Psoas muscle (tissue), 8 donors: ENCODE measurements around the gene CTRB1. TPM values are rescaled to one million over a fixed set of nuclear protein-coding genes. Genes with fewer than 3 reads are reported as not detected.
"Not testable (repeated sequence)": the region's sequence is repeated elsewhere in the genome, so short reads cannot be mapped to it uniquely, and the experiment has no call there.

ENCODE experiments used
- ATAC-seq, 4 donors: fragments of 200-7000 bp; cut with Tn5 transposase; one replicate each; pipeline ENCODE4 v1.9.1; 2020; ENCODE audit warnings: moderate library complexity in 3 of 4, mild to moderate bottlenecking in 2 of 4
- DNase-seq, 2 donors: peaks; one replicate each; pipeline ENCODE4 v3.0.0-alpha.2; 2020
- H3K27ac ChIP-seq: fragments of 200-600 bp; one replicate; pipeline ENCODE4 v1.8.0; 2022
- H3K27me3 ChIP-seq, 3 donors: fragments of 200-600 bp in 1 of 3; one replicate each; pipeline versions ENCODE4 v1.6.1 to v1.8.0; 2013 to 2022; ENCODE audit warnings: low read length in 2 of 3, mild to moderate bottlenecking in 2 of 3, moderate library complexity in 1 of 3; ENCODE audit not compliant: insufficient read depth in 3 of 3
- H3K36me3 ChIP-seq, 2 donors: fragments of 200-600 bp in 1 of 2; one replicate each; pipeline versions ENCODE4 v1.6.1 to v1.8.0; 2013 to 2022; ENCODE audit warnings: low read depth in 1 of 2, mild to moderate bottlenecking in 1 of 2, moderate library complexity in 1 of 2; ENCODE audit not compliant: insufficient read depth in 1 of 2
- H3K4me1 ChIP-seq: fragments of 200-600 bp; one replicate; pipeline ENCODE4 v1.8.0; 2022
- H3K4me3 ChIP-seq: fragments of 200-600 bp; one replicate; pipeline ENCODE4 v1.8.0; 2022; ENCODE audit warnings: mild to moderate bottlenecking
- H3K9me3 ChIP-seq: fragments of 200-600 bp; one replicate; pipeline ENCODE4 v1.8.0; 2022
- WGBS, 3 donors: extraction: QIAGEN DNeasy Blood & Tissue Kit; methylation state at CpG; one replicate each; pipeline versions ENCODE4 v1.1.6 to v1.1.7; 2013; 5-methylcytosine and 5-hydroxymethylcytosine counted together
- intact Hi-C, 2 donors: fragments of 100-400 bp; cut with DNase I; formaldehyde crosslinking; loops; one replicate each; pipeline versions ENCODE4 v1.11.0 to v1.14.2; 2022
- polyA plus RNA-seq, 3 donors: library from polyadenylated mRNA; stranded (reverse); fragments of 200-250 nt; gene quantifications; one replicate each; pipeline ENCODE4 v1.2.3, GENCODE V29; 2013
- total RNA-seq, 4 donors: library from RNA; stranded (reverse); fragmentation: NEBNext Ultra II Directional in 2 of 4; extraction: Animal tissue kit (Norgen Biotek cat#: 25700) in 2 of 4; gene quantifications; one replicate each; pipeline versions ENCODE4 v1.2.1 to v1.2.4, GENCODE V29; 2021 to 2023
- TF ChIP-seq, protein P1 (sequence below): fragments of 200-600 bp; IDR thresholded peaks from one replicate; pipeline ENCODE4 v1.8.0; 2022; ENCODE audit warnings: antibody characterized with exemption
- donor health status: healthy with polysubstance abuse.
- donor health status: DM: no; HTN: no; CAD: no; lungs with moderate emphysema.
- donor health status: Bipolar disorder and iron deficiency.
- donor health status: healthy.
- donor health status: DM: yes; HTN: yes; CAD: no.
- donor health status: DM: no; HTN: no; CAD: no.
- donor health status: DM: no; HTN: no; CAD: no.
- donor health status: DM: yes; HTN: yes; CAD: no.

Gene CTRB1
- total and polyA plus RNA-seq, 7 donors = 0.03 to 3.9 (median 1.2) TPM; not detected in 2

DNA sequence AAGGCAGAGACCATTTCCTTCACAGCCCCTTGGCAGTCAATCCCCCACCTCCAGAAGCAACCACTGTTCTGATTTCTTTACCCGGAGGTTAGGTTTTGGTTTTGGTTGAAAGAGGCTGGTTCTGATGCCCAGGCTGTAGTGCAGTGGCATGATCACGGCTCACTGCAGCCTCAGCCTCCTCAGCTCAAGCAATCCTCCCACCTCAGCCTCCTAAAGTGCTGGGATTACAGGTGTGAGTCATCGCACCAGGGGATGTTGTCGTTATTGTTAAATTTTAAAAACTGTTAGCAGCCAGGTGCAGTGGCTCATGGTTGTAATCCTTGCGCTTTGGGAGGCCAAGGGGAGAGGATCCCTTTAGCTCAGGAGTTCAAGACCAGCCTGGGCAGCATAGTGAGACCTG, 8.8 kb upstream of the CTRB1 start:
- H3K27me3 ChIP-seq = no peaks in the 10 kb centered on the region
- no peaks in the 10 kb centered on the region for H3K9me3 ChIP-seq
- TF ChIP-seq, protein P1, sequence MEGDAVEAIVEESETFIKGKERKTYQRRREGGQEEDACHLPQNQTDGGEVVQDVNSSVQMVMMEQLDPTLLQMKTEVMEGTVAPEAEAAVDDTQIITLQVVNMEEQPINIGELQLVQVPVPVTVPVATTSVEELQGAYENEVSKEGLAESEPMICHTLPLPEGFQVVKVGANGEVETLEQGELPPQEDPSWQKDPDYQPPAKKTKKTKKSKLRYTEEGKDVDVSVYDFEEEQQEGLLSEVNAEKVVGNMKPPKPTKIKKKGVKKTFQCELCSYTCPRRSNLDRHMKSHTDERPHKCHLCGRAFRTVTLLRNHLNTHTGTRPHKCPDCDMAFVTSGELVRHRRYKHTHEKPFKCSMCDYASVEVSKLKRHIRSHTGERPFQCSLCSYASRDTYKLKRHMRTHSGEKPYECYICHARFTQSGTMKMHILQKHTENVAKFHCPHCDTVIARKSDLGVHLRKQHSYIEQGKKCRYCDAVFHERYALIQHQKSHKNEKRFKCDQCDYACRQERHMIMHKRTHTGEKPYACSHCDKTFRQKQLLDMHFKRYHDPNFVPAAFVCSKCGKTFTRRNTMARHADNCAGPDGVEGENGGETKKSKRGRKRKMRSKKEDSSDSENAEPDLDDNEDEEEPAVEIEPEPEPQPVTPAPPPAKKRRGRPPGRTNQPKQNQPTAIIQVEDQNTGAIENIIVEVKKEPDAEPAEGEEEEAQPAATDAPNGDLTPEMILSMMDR = no peak
- intact Hi-C loops = no loop called here
- WGBS, 3 donors = 81 to 96% (median 87%) methylated on average over 5 of the region's 5 CpGs
- ATAC-seq (no peak), DNase-seq (no peak)
- no peak overlapping the region for H3K27ac ChIP-seq
- H3K4me3 ChIP-seq = no peak overlapping the region
- no peaks in the 10 kb centered on the region for H3K4me1 ChIP-seq
- H3K36me3 ChIP-seq = no peaks in the 10 kb centered on the region

- intact Hi-C loops, H3K9me3 ChIP-seq, DNase-seq, H3K27ac ChIP-seq, H3K27me3 ChIP-seq, H3K4me1 ChIP-seq, H3K4me3 ChIP-seq, H3K36me3 ChIP-seq, ATAC-seq: not testable (repeated sequence)
- 83 to 89% (median 83%) methylated on average over 10 of the region's 10 CpGs for WGBS, 3 donors
These were observed 7.5 kb upstream of the CTRB1 start for GRCh38 chr16:75211286-75211685.

- DNase-seq (no peak), ATAC-seq (no peak)
- TF ChIP-seq, protein P1 = no peak
- no peaks in the 10 kb centered on the region for H3K36me3 ChIP-seq
- peaks cover 0 to 2% (median 0%) of the 10 kb centered on the region in 3 donors for H3K27me3 ChIP-seq
- H3K9me3 ChIP-seq = no peaks in the 10 kb centered on the region
- 83 to 90% (median 90%) methylated on average over 2 of the region's 2 CpGs for WGBS, 3 donors
- no peak overlapping the region for H3K4me3 ChIP-seq
- intact Hi-C loops = no loop called here
- H3K27ac ChIP-seq = no peak overlapping the region
- H3K4me1 ChIP-seq = no peaks in the 10 kb centered on the region
These were observed 2.7 kb upstream of the CTRB1 start for GRCh38 chr16:75216127-75216526.

DNA sequence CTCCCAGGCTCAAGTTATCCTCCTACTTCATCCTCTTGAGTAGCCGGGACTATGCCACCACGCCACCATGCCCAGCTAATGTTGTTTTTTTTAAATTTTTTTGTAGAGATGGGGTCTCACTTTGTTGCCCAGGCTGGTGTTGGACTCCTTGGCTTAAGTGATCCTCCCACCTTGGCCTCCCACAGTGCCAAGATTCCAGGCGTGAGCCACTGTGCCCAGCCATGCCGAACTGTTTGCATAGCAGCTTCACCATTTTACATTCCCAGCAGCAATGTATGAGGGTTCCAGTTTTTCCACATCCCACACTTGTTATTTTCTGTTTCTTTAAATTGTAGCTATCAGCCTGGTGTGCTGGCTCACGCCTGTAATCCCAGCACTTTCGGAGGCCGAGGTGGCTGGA, 2.2 kb upstream of the CTRB1 start:
- Histone ChIP-seq H3K4me3 (no peak overlapping the region), H3K4me1 (no peaks in the 10 kb centered on the region), H3K9me3 (no peaks in the 10 kb centered on the region), H3K27ac (no peak overlapping the region), H3K27me3 (peaks cover 0 to 2% (median 0%) of the 10 kb centered on the region in 3 donors), H3K36me3 (no peaks in the 10 kb centered on the region)
- DNase-seq = no peak
- TF ChIP-seq, protein P1 = no peak
- no peak for ATAC-seq
- intact Hi-C loops = no loop called here
- 71 to 75% (median 72%) methylated on average over 7 of the region's 7 CpGs for WGBS, 3 donors

DNA sequence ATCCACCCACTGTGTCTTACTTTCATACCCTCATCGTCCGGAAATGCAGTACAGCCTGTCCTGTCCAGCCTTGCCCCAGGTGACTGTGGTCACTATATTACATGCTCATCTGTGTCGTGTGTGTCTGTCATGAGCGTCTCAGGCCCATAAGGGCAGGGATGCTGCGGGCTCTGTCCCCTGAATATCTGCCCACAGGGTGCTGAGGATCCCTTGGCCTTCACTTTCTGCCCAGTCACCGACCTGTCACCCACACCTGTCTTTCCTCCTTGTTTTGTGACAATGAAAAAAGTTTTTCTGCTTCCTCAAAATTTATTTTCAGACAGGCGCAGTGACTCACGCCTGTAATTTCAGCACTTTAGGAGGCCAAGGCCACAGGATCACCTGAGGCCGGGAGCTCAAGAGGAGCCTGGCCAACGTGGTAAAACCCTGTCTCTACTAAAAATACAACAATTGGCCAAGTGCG, 1.4 kb upstream of the CTRB1 start:
- intact Hi-C loops = no loop called here

More for the DNA sequence above, 1.4 kb upstream of the CTRB1 start:
- peak in 3 of 4 donors; percentile 29 to 66 (median 57) for ATAC-seq
- Histone ChIP-seq H3K27me3 (peaks cover 0 to 2% (median 0%) of the 10 kb centered on the region in 3 donors), H3K4me1 (no peaks in the 10 kb centered on the region), H3K4me3 (no peak overlapping the region), H3K27ac (no peak overlapping the region), H3K9me3 (no peaks in the 10 kb centered on the region), H3K36me3 (no peaks in the 10 kb centered on the region)
- DNase-seq = no peak
- 89 to 95% (median 90%) methylated on average over 11 of the region's 11 CpGs for WGBS, 3 donors
- TF ChIP-seq, protein P1 = no peak
